HEK293 (cell line): Measurements from ENCODE around the gene KATNB1.

ENCODE experiments used
- CTCF ChIP-seq: fragments of 450-650 bp; formaldehyde crosslinking; IDR thresholded peaks from 2 replicates; pipeline ENCODE4 v1.5.1; 2016; ENCODE audit warnings: missing biosample characterization, missing genetic modification characterization
- PBX3 ChIP-seq: sonication (generic); formaldehyde crosslinking; IDR thresholded peaks from 2 replicates; pipeline ENCODE4 v1.8.1; 2022; ENCODE audit warnings: mild to moderate bottlenecking, moderate library complexity, missing genetic modification reagents
- ZNF514 ChIP-seq: fragments of 450-650 bp; formaldehyde crosslinking; IDR thresholded peaks from 2 replicates; pipeline ENCODE4 v1.5.1; 2016; ENCODE audit warnings: missing biosample characterization, missing genetic modification characterization
- ZNF768 ChIP-seq: fragments of 450-650 bp; formaldehyde crosslinking; IDR thresholded peaks from 2 replicates; pipeline ENCODE4 v1.5.1; 2018; ENCODE audit warnings: missing biosample characterization, mild to moderate bottlenecking, missing genetic modification characterization

- TF ChIP-seq CTCF (tag by site-specific recombination) (no peak), ZNF514 (tag by site-specific recombination) (no peak), PBX3 (CRISPR knock-in tag) (no peak), ZNF768 (no peak)
These were observed 22.3 kb downstream of the KATNB1 start for GRCh38 chr16:57757883-57758282.
